WTC11 (cell line): ENCODE measurements around the gene DNASE1L2.

Source experiments
- CREB1 ChIP-seq: sonication (generic); formaldehyde crosslinking; IDR thresholded peaks from 2 replicates; pipeline ENCODE4 v1.8.0; 2023; ENCODE audit warnings: mild to moderate bottlenecking, missing genetic modification reagents
- ESRRA ChIP-seq: sonication (generic); formaldehyde crosslinking; IDR thresholded peaks from 2 replicates; pipeline ENCODE4 v1.8.1; 2022; ENCODE audit warnings: mild to moderate bottlenecking, missing genetic modification reagents, borderline replicate concordance
- GABPB1 ChIP-seq: sonication (generic); formaldehyde crosslinking; IDR thresholded peaks from 2 replicates; pipeline ENCODE4 v1.8.1; 2023; ENCODE audit warnings: mild to moderate bottlenecking, missing genetic modification reagents
- SP1 ChIP-seq: sonication (generic); formaldehyde crosslinking; conservative IDR thresholded peaks from 2 replicates; pipeline ENCODE4 v1.8.1; 2022; ENCODE audit warnings: missing genetic modification reagents
- TF ChIP-seq, protein P1 (sequence below): fragments of 200-600 bp; IDR thresholded peaks from 2 replicates; pipeline ENCODE4 v1.8.0; 2022; ENCODE audit warnings: antibody characterized with exemption
- TF ChIP-seq, protein P2 (sequence below): sonication (generic); formaldehyde crosslinking; IDR thresholded peaks from 2 replicates; pipeline ENCODE4 v1.8.0; 2023; ENCODE audit warnings: missing genetic modification reagents
- TF ChIP-seq, protein P3 (sequence below): sonication (generic); formaldehyde crosslinking; IDR thresholded peaks from 2 replicates; pipeline ENCODE4 v1.8.0; 2022; ENCODE audit warnings: mild to moderate bottlenecking, missing genetic modification reagents
- TF ChIP-seq, protein P4 (sequence below): fragments of 250-450 bp; sonication (Bioruptor Pico); IDR thresholded peaks from 2 replicates; pipeline ENCODE4 v1.9.0; 2021; ENCODE audit warnings: moderate library complexity, mild to moderate bottlenecking, inconsistent platforms, borderline replicate concordance
- TF ChIP-seq, protein P5 (sequence below): sonication (generic); formaldehyde crosslinking; IDR thresholded peaks from 2 replicates; pipeline ENCODE4 v1.8.1; 2023; ENCODE audit warnings: mild to moderate bottlenecking, moderate library complexity, missing genetic modification reagents

DNA sequence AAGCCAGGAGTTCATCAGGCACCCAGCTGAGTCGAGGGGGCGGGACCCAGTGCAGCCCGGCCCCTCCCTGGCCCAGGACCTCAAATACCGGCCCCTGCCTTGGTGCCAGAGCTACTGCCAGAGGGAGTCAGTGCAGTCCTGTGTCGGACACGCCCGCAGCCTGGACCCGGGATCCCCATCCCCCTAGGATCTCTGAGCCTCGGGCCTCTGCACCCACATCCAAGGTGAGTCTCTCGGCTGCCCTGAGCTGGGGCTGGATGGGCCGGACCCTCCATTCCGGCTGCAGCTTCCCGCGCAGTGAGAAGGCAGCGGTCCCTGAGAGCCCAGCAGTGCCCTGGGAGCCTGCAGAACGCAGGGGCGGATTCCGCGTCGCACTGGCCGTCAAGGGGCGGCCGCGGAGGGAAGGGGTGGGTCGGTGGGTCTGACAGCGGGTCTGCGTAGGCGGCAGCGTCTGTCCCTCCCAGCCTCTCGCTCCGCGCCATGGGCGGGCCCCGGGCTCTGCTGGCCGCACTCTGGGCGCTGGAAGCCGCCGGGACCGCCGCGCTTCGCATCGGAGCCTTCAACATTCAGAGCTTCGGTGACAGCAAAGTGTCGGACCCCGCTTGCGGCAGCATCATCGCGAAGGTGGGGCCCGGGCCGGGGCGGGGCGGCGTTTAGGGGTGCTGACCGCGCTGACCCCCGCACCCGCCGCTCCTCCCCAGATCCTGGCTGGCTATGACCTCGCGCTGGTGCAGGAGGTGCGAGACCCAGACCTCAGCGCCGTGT, at the start of gene DNASE1L2:
- TF ChIP-seq, protein P1, sequence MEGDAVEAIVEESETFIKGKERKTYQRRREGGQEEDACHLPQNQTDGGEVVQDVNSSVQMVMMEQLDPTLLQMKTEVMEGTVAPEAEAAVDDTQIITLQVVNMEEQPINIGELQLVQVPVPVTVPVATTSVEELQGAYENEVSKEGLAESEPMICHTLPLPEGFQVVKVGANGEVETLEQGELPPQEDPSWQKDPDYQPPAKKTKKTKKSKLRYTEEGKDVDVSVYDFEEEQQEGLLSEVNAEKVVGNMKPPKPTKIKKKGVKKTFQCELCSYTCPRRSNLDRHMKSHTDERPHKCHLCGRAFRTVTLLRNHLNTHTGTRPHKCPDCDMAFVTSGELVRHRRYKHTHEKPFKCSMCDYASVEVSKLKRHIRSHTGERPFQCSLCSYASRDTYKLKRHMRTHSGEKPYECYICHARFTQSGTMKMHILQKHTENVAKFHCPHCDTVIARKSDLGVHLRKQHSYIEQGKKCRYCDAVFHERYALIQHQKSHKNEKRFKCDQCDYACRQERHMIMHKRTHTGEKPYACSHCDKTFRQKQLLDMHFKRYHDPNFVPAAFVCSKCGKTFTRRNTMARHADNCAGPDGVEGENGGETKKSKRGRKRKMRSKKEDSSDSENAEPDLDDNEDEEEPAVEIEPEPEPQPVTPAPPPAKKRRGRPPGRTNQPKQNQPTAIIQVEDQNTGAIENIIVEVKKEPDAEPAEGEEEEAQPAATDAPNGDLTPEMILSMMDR: no peak
- TF ChIP-seq, protein P2, sequence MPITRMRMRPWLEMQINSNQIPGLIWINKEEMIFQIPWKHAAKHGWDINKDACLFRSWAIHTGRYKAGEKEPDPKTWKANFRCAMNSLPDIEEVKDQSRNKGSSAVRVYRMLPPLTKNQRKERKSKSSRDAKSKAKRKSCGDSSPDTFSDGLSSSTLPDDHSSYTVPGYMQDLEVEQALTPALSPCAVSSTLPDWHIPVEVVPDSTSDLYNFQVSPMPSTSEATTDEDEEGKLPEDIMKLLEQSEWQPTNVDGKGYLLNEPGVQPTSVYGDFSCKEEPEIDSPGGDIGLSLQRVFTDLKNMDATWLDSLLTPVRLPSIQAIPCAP (CRISPR knock-in tag): no peak
- no peak; the same call in 1 of the 2 replicates for TF ChIP-seq ESRRA
- no peak for TF ChIP-seq CREB1 (CRISPR knock-in tag)
- TF ChIP-seq SP1 (CRISPR knock-in tag): peak; percentile 45
- no peak for TF ChIP-seq GABPB1 (CRISPR knock-in tag)
- TF ChIP-seq, protein P3, sequence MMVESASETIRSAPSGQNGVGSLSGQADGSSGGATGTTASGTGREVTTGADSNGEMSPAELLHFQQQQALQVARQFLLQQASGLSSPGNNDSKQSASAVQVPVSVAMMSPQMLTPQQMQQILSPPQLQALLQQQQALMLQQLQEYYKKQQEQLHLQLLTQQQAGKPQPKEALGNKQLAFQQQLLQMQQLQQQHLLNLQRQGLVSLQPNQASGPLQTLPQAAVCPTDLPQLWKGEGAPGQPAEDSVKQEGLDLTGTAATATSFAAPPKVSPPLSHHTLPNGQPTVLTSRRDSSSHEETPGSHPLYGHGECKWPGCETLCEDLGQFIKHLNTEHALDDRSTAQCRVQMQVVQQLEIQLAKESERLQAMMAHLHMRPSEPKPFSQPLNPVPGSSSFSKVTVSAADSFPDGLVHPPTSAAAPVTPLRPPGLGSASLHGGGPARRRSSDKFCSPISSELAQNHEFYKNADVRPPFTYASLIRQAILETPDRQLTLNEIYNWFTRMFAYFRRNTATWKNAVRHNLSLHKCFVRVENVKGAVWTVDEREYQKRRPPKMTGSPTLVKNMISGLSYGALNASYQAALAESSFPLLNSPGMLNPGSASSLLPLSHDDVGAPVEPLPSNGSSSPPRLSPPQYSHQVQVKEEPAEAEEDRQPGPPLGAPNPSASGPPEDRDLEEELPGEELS: no peak; the same call in 1 of the 2 replicates
- TF ChIP-seq, protein P4, sequence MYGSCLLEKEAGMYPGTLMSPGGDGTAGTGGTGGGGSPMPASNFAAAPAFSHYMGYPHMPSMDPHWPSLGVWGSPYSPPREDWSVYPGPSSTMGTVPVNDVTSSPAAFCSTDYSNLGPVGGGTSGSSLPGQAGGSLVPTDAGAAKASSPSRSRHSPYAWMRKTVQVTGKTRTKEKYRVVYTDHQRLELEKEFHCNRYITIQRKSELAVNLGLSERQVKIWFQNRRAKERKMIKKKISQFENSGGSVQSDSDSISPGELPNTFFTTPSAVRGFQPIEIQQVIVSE (CRISPR knock-in tag): no peak
- TF ChIP-seq, protein P5, sequence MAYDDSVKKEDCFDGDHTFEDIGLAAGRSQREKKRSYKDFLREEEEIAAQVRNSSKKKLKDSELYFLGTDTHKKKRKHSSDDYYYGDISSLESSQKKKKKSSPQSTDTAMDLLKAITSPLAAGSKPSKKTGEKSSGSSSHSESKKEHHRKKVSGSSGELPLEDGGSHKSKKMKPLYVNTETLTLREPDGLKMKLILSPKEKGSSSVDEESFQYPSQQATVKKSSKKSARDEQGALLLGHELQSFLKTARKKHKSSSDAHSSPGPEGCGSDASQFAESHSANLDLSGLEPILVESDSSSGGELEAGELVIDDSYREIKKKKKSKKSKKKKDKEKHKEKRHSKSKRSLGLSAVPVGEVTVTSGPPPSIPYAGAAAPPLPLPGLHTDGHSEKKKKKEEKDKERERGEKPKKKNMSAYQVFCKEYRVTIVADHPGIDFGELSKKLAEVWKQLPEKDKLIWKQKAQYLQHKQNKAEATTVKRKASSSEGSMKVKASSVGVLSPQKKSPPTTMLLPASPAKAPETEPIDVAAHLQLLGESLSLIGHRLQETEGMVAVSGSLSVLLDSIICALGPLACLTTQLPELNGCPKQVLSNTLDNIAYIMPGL: no peak; the same call in 1 of the 2 replicates
